WI38 (cell line): ENCODE measurements around the gene EIF4G3.
"Not testable (repeated sequence)": the region's sequence is repeated elsewhere in the genome, so short reads cannot be mapped to it uniquely, and the experiment has no call there.

ENCODE experiments used
- H3K4me3 ChIP-seq: 2 replicates; pipeline ENCODE4 v1.5.1; 2011; ENCODE audit warnings: low read depth, mild to moderate bottlenecking, control low read depth, low read length
- TF ChIP-seq, protein P1 (sequence below): IDR thresholded peaks from 2 replicates; pipeline ENCODE4 v1.5.1; 2012; ENCODE audit warnings: low read depth, mild to moderate bottlenecking, control low read depth, low read length

EIF4G3 gene

DNA sequence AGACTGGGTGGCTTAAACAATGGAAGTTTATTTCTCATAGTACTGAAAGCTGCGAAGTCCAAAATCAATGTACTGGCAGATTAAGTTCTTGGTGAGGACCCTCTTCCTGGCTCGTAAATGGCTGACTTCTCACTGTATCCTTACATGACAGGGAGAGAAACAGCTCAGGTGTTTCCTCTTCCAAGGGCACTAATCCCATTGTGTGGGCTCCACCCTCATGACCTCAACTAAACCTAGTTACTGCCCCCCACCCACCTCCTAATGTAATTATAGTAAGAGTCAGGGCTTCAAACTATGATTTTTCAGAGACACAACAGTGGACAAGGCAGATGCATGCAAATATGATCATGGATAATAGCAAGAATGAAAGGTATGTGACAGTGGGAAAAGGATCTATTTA, 308.4 kb downstream of the EIF4G3 start:
- TF ChIP-seq, protein P1, sequence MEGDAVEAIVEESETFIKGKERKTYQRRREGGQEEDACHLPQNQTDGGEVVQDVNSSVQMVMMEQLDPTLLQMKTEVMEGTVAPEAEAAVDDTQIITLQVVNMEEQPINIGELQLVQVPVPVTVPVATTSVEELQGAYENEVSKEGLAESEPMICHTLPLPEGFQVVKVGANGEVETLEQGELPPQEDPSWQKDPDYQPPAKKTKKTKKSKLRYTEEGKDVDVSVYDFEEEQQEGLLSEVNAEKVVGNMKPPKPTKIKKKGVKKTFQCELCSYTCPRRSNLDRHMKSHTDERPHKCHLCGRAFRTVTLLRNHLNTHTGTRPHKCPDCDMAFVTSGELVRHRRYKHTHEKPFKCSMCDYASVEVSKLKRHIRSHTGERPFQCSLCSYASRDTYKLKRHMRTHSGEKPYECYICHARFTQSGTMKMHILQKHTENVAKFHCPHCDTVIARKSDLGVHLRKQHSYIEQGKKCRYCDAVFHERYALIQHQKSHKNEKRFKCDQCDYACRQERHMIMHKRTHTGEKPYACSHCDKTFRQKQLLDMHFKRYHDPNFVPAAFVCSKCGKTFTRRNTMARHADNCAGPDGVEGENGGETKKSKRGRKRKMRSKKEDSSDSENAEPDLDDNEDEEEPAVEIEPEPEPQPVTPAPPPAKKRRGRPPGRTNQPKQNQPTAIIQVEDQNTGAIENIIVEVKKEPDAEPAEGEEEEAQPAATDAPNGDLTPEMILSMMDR: no peak
- H3K4me3 ChIP-seq: no peak overlapping the region

DNA sequence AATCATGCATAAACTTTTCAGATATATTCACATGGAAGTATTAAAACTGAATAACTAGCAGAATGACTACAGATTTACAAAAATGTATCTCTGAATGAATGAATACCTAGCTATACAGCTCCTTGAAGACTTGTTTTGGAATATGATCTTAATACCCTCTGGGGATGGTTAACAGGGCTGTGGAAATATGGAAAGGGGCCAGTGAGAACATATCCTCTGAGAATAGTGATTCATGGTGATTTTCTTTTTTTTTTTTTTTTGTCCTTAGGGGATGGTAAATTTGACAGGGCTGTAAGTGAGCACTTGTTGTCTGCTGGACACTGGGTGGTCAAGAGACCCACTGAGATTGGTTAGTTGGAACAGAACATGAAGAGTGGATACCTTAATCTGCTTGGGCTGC, 308.9 kb downstream of the EIF4G3 start:
- TF ChIP-seq, protein P1: no peak

DNA sequence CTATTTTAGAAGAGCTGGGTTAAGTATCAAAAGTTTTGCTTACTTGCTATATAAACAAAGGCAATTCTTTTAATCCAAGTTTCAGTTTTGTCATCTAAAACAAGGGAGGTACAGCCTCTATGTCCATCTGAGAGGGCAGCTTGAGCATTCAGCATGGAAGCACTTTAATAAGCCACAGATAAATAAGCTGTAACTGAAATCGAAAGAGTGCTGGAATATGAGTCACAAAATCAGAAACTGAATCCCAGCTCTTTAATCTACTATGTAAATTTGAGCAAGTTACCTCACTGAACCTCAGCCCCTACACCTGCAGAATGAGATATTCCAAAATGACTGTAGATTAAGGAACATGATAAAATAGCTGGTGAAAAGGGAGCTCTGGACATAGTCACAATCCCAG, 309.6 kb downstream of the EIF4G3 start:
- TF ChIP-seq, protein P1: no peak
- H3K4me3 ChIP-seq: no peak overlapping the region

More for the DNA sequence above, 308.9 kb downstream of the EIF4G3 start:
- no peak overlapping the region for H3K4me3 ChIP-seq

DNA sequence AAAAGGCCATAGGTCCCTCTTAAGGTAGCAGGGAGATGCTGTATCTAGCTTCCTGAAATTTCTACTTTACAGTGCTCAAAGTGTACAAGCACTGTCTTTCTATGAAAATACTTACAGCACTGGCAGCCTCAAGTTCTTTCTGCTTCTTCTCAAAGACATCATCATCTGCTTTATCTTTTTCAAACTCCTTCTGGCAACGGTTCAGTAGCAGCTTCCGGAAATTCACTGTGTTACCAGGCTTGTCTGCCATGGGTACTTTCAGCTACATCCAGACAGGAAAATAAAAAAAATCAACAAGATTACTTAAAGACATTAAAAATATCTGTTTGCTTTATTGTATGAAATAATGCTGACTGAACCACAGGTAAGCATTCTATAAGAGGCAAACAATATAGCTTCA, 311.7 kb downstream of the EIF4G3 start:
- TF ChIP-seq, protein P1: no peak

DNA sequence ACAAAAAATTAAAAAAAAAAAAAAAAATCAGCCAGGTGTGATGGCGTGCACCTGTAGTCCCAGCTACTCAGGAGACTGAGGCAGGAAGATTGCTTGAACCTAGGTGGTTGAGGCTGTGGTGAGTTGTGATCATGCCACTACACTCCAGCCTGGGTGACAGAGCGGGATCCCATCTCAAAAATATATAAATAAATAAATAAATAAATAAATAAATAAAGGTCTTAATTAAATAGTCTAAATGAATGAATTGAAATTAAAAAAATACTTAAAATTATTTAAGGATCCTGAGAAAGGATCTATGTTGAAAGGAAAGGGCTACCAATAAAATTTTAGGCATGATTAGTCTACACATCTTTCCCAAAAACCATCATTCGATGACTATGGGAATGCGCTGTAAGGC, 322.2 kb downstream of the EIF4G3 start:
- no peak overlapping the region for H3K4me3 ChIP-seq
- TF ChIP-seq, protein P1: no peak

More for the DNA sequence above, 311.7 kb downstream of the EIF4G3 start:
- no peak overlapping the region for H3K4me3 ChIP-seq

DNA sequence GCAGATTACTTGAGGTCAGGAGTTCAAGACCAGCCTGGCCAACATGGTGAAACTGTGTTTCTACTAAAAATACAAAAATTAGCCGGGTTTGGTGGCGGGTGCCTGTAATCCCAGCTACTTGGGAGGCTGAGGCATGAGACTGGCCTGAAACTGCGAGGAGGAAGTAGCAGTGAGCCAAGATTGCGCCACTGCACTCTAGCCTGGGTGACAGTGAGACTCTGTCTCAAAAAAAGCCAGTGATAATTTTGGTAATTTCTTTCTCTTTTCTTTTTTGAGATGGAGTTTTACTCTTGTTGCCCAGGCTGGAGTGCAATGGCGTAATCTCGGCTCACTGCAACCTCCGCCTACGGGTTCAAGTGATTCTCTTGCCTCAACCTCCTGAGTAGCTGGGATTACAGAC, 324.9 kb downstream of the EIF4G3 start:
- H3K4me3 ChIP-seq: not testable (repeated sequence)

DNA sequence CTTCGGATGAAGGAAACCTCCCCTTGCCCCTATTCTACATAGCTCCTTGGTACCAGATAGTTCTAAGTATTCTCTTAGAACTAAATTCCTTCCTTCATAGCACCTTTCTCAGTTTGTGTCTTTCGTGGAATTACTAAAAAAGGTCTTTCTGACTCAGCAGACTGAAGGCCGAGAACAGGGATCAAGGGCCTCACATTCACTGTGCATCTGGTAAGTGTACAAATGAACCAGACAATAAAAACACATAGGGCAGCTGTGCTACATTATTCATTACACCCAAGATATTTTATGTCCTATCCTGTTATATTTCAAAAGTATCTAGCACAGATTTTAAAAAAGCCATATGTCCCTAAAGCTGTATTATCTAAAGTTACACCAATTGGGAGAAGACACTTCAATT, 326.7 kb downstream of the EIF4G3 start:
- TF ChIP-seq, protein P1: no peak
- H3K4me3 ChIP-seq: no peak overlapping the region

DNA sequence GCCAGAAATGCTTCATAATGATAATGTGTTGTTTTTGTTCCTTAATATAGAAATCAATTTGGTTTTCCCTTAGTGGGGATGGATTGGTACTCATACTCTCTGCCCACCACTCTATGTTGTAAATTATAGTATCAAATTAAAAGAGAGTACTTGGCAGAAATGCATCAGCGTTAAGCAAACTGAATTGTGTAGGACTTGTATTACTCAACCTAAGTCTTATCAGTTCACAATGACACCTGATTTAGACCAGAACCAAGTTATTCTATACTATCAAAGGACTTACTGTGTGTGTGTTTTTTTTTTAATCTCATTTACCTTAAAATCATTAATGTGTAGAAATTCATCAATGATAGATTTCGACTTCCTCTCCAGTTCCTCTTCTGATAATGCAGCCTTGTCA, 327.6 kb downstream of the EIF4G3 start:
- TF ChIP-seq, protein P1: no peak
- H3K4me3 ChIP-seq: no peak overlapping the region
